Fibroblast of mammary gland (primary cell): Measurements from ENCODE around the gene DUSP22.

Experiments
- DNase-seq: peaks from one replicate; pipeline ENCODE4 v3.0.0-alpha.2; 2010; ENCODE audit warnings: low read depth
- H3K4me3 ChIP-seq: 2 replicates; pipeline ENCODE4 v1.5.1; 2011; ENCODE audit warnings: low read depth, mild to moderate bottlenecking, low read length, moderate library complexity; ENCODE audit not compliant: control insufficient read depth
- TF ChIP-seq, protein P1 (sequence below): conservative IDR thresholded peaks from 2 replicates; pipeline ENCODE4 v1.5.1; 2011; ENCODE audit warnings: low read depth, low read length, inconsistent platforms; ENCODE audit not compliant: control insufficient read depth, insufficient read depth

Gene DUSP22

GRCh38 chr6:308768-309167 is 16.5 kb downstream of the DUSP22 start:
- TF ChIP-seq, protein P1, sequence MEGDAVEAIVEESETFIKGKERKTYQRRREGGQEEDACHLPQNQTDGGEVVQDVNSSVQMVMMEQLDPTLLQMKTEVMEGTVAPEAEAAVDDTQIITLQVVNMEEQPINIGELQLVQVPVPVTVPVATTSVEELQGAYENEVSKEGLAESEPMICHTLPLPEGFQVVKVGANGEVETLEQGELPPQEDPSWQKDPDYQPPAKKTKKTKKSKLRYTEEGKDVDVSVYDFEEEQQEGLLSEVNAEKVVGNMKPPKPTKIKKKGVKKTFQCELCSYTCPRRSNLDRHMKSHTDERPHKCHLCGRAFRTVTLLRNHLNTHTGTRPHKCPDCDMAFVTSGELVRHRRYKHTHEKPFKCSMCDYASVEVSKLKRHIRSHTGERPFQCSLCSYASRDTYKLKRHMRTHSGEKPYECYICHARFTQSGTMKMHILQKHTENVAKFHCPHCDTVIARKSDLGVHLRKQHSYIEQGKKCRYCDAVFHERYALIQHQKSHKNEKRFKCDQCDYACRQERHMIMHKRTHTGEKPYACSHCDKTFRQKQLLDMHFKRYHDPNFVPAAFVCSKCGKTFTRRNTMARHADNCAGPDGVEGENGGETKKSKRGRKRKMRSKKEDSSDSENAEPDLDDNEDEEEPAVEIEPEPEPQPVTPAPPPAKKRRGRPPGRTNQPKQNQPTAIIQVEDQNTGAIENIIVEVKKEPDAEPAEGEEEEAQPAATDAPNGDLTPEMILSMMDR = no peak
- DNase-seq = no peak
- no peak overlapping the region for H3K4me3 ChIP-seq

- no peak overlapping the region for H3K4me3 ChIP-seq
- DNase-seq = no peak
- TF ChIP-seq, protein P1 = no peak
Observed at GRCh38 chr6:309947-310346, 17.7 kb downstream of the DUSP22 start.

DNA sequence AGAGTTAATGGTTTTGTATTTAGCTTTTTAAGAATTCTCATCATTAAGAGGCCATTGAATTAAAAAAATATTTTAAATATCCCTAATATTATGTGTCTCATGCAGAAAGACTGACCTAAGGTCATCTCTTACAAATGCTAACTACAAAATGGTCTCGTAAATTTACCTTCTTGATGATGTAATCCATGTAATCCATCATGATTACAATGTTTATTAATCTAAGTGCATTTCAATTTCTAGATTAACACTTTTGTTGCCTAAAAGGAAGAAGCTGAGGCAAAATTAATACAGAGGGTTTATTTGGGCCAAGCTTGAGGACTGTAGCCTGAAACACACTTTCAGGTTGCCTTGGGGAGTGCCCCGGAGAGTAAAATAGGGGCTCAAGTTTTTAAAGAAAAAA is 18.4 kb downstream of the DUSP22 start:
- TF ChIP-seq, protein P1 = no peak
- no peak for DNase-seq
- H3K4me3 ChIP-seq = no peak overlapping the region

DNA sequence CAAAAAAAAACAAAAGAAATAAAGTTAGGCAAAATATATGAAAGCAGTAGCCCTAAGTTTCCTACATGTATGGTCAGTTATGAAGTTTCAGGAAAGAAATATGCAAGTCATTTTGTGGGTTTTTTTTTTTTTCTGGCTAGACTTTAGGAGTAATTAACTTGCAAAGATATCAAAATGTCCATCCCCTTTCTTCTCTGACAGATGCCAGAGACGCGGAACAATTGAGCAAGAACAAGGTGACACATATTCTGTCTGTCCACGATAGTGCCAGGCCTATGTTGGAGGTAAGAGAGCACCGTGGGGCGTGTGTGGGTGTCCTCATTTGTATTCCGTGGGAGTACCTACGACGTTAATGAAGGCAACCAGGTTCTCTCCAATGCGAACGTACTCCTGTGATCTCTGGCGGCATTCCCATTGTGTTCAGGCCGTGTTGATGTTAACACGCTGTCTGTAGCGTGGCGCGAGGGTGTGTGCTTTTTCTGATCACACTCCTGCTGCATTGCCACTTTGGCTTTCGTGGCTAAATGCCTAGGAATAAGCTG is 19.5 kb downstream of the DUSP22 start:
- peak; percentile 39 for DNase-seq
- TF ChIP-seq, protein P1 = no peak
- H3K4me3 ChIP-seq = no peak overlapping the region

DNA sequence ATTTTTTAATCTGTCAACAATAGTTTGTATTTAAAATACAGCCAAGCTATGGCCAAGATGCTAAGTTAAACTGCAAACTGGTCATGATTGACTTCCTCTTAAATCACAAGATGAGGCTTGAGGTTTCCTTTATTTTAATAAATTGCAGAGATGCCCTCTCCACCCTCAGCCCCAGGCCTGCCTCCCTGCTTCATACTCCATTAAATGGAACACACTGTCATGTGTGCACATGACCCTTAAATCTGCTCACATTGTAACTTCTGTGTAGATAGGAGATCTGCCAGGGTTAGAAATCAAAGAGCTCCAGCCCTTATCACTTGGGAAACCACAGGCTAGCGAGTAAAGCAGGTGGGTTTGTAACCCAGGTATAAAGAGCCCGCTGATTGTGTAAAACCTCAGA is 20.8 kb downstream of the DUSP22 start:
- H3K4me3 ChIP-seq = no peak overlapping the region
- DNase-seq = no peak
- TF ChIP-seq, protein P1 = no peak

- TF ChIP-seq, protein P1 = no peak
- no peak for DNase-seq
- no peak overlapping the region for H3K4me3 ChIP-seq
Observed at GRCh38 chr6:313917-314316, 21.6 kb downstream of the DUSP22 start.

DNA sequence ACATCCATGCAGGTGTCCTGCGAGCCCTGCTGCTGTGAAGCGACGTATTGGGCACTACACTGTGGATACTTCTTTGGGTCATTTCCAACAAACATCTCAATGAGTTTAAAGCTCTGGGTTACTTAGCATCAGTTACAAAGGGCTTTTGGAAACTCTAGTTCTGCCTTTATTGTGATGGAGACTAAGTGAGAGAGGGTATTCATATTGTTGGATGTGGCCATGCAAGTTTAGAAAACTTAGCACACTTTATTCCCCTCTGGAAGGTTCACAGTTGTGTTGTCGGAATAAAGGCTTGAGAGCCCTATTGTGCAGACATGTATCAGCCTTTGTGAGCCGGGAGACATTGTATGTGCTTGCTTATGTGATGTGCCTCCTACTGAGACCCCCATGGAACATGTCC is 22.1 kb downstream of the DUSP22 start:
- DNase-seq = no peak
- TF ChIP-seq, protein P1 = no peak
- no peak overlapping the region for H3K4me3 ChIP-seq
